ACHN (cell line): Measurements from ENCODE around the gene ARID3C.
A peak's percentile ranks its signal among the peaks of the same experiment; 100 is the strongest.
"Not testable (repeated sequence)": the region's sequence is repeated elsewhere in the genome, so short reads cannot be mapped to it uniquely, and the experiment has no call there.

Experiments used
- DNase-seq: peaks from one replicate; pipeline ENCODE4 v3.0.0-alpha.2; 2015
- in situ Hi-C: cut with HindIII; loops from 2 replicates; pipeline ENCODE4 v1.10.0; 2017; ENCODE audit warnings: low sequenced_read_pairs, low pct_ligation_motif_present, low pct_unique_long_range_greater_than_20kb

ARID3C gene

GRCh38 chr9:34653151-34654072 lies 24.5 kb upstream of the ARID3C start:
- in situ Hi-C loops: no loop called here
- no peak for DNase-seq

- in situ Hi-C loops: no loop called here
- DNase-seq: no peak
Measured at GRCh38 chr9:34652602-34653000, 23.7 kb upstream of the ARID3C start.

DNA sequence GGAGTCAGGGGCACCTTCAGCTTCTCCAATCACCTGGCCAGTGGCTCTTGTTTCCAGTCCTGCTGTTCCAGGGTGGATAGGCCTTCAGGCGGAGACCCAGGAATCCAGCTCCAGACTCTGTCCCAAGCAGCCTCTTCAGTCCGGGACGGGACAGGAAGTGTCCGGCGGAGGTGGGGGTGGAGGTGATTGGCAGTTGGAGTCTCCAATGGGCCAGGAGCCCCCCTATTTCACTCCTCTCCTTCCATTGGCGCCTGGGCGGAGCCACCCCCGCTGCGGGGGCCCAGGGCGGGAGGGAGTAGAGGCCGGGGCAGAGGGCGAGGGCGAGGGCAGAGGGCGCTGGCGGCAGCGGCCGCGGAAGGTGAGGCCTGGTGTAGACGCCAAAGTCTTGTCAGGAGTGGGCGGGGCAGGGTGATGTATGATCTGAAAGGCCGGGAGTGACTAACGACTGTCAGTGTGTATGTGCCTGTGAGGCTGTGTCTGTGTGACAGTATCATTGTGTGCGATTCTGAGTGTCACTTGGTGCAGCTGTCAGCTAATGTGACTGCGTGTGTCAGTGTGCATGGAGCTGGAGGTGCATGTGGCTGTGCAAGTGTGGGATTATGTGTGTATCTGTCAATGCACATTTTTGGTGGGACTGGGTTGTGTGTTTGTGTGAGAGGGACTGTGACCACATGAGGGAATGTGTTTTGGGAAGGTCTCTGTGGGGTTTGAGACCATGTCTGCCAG lies 23.2 kb upstream of the ARID3C start, which contains the start of gene IL11RA:
IL11RA (plus strand) TSS at position 310 of the 726 bp plus-strand sequence. CDS start 3,033 bp downstream, outside the sequence.
- DNase-seq: peak; percentile 86
- in situ Hi-C loops: no loop called here

DNA sequence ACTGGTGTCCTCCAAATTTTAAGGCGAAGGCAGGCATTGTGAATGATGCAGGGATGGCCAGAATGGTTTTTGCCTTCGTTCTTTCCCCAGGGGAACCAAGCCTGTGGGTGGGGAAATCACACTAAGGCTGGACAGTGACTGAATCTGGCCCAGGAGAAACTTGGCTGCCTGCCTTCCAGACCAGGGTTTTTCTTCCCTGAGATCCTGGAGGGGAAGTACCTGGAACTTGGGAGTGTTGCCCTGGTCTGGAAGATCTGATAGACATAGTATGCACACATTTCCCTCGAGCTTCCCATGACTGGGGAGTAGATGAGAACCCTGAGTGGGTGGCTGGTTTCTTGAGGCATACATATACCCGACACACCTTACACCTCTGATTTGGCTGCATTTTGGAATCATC lies 22.5 kb upstream of the ARID3C start:
- no peak for DNase-seq
- in situ Hi-C loops: no loop called here

DNA sequence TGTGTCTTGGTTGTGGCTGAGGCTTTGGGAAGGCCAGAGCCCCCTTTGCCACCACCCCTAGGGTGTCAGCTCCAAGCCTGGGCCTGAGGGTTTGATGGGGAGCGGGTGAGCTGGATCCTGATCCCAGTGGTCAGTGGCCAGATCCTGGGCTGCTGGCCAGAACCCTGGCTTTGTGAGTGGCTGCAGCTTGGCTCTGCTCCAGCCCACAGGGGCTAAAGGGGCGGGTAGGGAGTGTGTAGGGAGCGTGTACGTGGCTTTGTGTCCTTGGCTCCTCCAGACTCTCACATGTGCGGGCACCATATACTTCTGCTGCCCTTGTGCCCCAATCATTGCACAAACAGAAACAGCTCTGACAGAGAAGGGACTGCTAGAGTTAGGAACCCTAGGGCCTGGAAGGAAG lies 21.9 kb upstream of the ARID3C start:
- in situ Hi-C loops: no loop called here
- no peak for DNase-seq

GRCh38 chr9:34648673-34649072 lies 19.8 kb upstream of the ARID3C start:
- no peak for DNase-seq
- in situ Hi-C loops: no loop called here

GRCh38 chr9:34647651-34648050 lies 18.8 kb upstream of the ARID3C start:
- DNase-seq: no peak
- in situ Hi-C loops: no loop called here

- in situ Hi-C loops: no loop called here
- no peak for DNase-seq
Measured at GRCh38 chr9:34647084-34647403, 18.2 kb upstream of the ARID3C start.

DNA sequence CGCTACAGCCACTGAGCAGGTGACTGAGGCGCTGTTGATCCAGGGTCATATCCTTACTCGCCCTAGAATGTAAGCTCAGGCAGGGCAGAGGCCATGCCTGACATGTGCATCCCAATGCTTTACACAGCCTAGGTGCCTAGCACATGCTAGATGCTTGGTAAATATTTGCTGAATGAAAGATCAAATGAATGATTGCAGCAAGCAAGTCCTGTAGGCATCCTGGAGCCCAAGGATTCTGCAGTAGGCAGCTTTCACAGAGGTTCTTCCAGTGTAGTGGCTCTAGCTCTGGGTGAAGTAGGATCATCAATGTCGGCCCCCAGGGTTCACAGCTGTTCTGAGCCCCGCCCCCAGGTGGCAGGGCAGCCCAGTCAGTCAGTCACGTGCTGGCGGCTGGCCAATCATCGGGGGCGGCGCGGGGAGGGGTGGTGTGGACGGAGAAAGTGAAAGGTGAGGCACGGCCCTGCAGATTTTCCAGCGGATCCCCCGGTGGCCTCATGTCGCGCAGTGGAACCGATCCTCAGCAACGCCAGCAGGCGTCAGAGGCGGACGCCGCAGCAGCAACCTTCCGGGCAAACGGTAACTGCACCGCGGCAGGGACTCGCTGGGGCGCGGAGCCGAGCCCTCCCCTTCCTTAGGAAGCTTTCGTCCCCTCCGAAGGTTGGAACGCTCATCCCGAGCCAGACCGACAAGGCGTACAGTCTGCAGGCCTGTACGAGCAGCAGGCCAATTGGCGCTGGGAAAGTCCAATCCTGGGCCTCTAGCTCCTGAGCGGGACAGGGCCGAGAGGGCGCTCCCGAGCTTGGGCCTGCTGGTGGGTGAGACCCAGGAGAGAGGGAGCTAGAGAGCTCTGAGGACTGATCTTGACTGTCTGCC lies 17.6 kb upstream of the ARID3C start, which contains the start of gene GALT:
GALT (plus strand) TSS at position 465 of the 873 bp plus-strand sequence; CDS start at position 495, 30 bp downstream.
- peak; percentile 85 for DNase-seq
- in situ Hi-C loops: no loop called here

GRCh38 chr9:34644766-34645314 lies 16.0 kb upstream of the ARID3C start:
- no peak for DNase-seq
- in situ Hi-C loops: no loop called here

GRCh38 chr9:34642679-34643078 lies 13.8 kb upstream of the ARID3C start:
- in situ Hi-C loops: no loop called here
- no peak for DNase-seq

DNA sequence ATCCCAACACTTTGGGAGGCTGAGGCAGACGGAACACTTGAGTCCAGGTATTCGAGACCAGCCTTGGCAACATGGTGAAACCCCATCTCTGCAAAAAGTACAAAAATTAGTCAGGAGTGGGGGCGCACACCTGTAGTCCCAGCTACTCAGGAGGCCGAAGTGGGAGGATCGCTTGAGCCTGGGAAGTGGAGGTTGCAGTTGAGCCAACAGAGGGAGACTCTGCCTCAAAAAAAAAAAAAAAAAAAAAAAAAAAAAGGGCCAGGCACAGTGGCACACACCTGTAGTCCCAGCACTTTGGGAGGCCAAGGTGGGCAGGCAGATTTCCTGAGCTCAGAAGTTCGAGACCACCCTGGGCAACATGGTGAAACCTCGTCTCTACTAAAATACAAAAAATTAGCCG lies 10.5 kb upstream of the ARID3C start:
- DNase-seq, in situ Hi-C loops: not testable (repeated sequence)

GRCh38 chr9:34638138-34638445 lies 9.2 kb upstream of the ARID3C start:
- in situ Hi-C loops: no loop called here
- DNase-seq: no peak

DNA sequence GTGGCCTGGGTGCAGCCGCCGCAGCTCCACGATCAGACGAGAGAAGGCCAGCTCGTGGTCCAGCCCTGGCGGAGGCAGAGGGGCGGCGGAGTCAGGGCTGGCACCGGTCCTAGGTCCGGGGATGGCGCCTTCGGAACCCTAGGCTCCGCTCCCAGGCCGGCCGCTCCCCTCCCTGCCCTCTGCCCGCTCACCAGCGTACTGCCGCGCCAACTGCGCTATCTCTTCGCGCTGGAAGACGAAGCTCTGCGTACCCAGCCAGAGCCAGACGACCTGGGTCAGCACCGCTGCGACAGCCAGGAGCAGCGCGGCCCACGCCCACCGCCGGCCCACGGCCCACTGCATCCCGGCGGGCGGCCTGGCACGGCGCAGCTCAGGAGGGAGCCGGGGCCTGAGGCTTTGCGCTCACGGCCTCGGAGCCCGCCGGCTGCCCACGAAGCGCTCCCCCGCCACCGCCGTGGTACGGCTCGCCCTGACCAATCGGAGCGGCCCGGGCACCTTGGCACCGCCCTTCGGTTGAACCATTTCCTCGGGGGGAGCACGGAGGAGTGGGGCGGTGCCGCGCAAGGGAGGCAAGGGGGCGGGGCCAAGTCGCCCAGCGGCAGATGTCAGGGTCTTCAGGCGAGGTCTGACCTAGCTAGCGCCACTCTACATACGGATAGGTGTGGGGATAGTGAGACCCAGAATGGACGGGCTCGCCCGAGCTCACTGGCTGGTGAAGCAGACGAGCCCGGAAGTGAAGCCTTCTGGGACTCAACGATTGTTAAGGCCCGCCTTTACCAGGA lies 8.7 kb upstream of the ARID3C start, which contains the start of gene SIGMAR1:
SIGMAR1 (minus strand) TSS at position 432 of the 782 bp plus-strand sequence; CDS start at position 342, 90 bp downstream.
- peak; percentile 89 for DNase-seq
- in situ Hi-C loops: no loop called here

DNA sequence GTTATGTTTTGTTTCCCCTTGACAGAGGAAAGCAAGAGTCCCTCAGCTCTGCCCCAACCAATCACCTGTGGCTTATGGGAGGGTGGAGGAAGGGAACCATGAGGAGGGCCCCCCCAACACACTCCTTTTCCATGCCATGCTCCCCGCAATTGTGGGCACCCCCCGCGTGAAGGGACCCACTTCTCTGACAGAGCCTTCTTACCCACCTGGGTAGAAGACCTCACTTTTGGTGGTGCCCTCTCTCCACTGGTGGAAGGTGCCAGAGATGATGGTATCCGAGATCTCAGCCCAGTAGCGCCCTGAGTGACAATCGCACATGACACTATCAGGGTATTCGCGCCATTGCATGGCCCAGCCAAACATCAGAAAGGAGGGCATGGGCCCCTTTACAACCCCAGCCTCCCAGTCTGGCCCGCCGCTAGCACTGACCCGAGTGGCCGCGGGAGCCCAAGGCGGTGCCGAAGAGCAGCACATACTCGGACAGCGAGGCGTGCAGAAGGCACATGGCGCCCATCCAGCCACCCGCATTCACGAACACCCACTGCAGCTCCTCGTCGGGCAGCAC lies 8.0 kb upstream of the ARID3C start:
- DNase-seq: no peak
- in situ Hi-C loops: no loop called here

DNA sequence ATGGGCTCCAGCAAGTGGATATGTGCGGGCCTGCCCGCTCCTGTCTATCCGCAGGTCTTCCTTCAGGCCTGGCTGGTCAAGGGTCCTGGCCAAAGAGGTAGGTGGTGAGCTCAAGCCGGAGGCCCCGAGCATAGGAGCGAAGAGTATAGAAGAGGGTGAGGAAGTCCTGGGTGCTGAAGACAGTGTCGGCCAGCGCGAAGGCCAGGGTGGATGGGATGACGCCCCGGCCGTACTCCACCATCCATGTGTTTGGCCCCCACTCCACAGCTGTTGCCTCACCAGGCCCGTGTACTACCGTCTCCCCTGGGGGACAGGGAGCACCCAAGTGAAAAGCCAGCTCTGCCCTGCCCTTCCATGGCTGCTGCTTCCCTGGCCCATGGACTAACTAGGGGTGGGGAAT lies 6.7 kb upstream of the ARID3C start:
- DNase-seq: no peak
- in situ Hi-C loops: no loop called here

- DNase-seq: no peak
- in situ Hi-C loops: no loop called here
Measured at GRCh38 chr9:34634551-34635248, 5.8 kb upstream of the ARID3C start.
